OCI-LY7 (cell line): ENCODE measurements around the gene ATG9A. TPM values are rescaled to one million over a fixed set of nuclear protein-coding genes. Genes with fewer than 3 reads are reported as not detected.

Experiments used
- BruUV-seq: library from RNA; stranded (reverse); fragments of 400-500 nt; replicated peaks from 2 replicates; lab custom pipeline; 2021; lab: Mats Ljungman, UMichigan
- CTCF ChIA-PET: fragments of 300-600 bp; sonication (Branson Sonifier 250); formaldehyde crosslinking; loops from one replicate; lab custom pipeline; 2022; ENCODE audit warnings: antibody characterized with exemption; ENCODE audit not compliant: unreplicated experiment; lab: Charles Lee
- POLR2A ChIA-PET: fragments of 300-600 bp; sonication (Branson Sonifier 250); formaldehyde crosslinking; loops from one replicate; lab custom pipeline; 2022; ENCODE audit warnings: antibody characterized with exemption; lab: Charles Lee
- DNase-seq: peaks from one replicate; pipeline ENCODE4 v3.0.0-alpha.2; 2015; ENCODE audit warnings: low spot score
- H2AFZ ChIP-seq: fragments of 200-600 bp; sonication (generic), shearing (Covaris generic); 2 replicates; pipeline ENCODE4 v1.6.1; 2014; ENCODE audit warnings: mild to moderate bottlenecking, antibody characterized with exemption, low read length, moderate library complexity
- H3K27ac ChIP-seq: fragments of 200-600 bp; sonication (generic); 2 replicates; pipeline ENCODE4 v1.5.1; 2014; ENCODE audit warnings: mixed run types, low read depth, mild to moderate bottlenecking, moderate library complexity, low read length, inconsistent platforms; ENCODE audit not compliant: poor library complexity, severe bottlenecking
- H3K36me3 ChIP-seq: fragments of 200-600 bp; sonication (generic); 2 replicates; pipeline ENCODE4 v1.6.1; 2014; ENCODE audit warnings: mild to moderate bottlenecking, antibody characterized with exemption, low read length, moderate library complexity, mixed read lengths; ENCODE audit not compliant: insufficient read depth
- H3K4me1 ChIP-seq: fragments of 200-600 bp; sonication (generic); 2 replicates; pipeline ENCODE4 v1.5.1; 2014; ENCODE audit warnings: mild to moderate bottlenecking, low read length; ENCODE audit not compliant: insufficient read depth, poor library complexity, severe bottlenecking
- H3K4me2 ChIP-seq: fragments of 200-600 bp; sonication (generic); 2 replicates; pipeline ENCODE4 v1.6.1; 2014; ENCODE audit warnings: mild to moderate bottlenecking, low read length
- H3K4me3 ChIP-seq: fragments of 200-600 bp; sonication (generic); 2 replicates; pipeline ENCODE4 v1.5.1; 2014; ENCODE audit warnings: mild to moderate bottlenecking, low read depth, low read length; ENCODE audit not compliant: poor library complexity, severe bottlenecking
- H3K79me2 ChIP-seq: fragments of 200-600 bp; sonication (generic); 2 replicates; pipeline ENCODE4 v1.6.1; 2016; ENCODE audit warnings: low read depth, mild to moderate bottlenecking, low read length, moderate library complexity, mixed read lengths; ENCODE audit not compliant: insufficient read depth
- H3K9me2 ChIP-seq: fragments of 200-600 bp; sonication (generic); 2 replicates; pipeline ENCODE4 v1.6.1; 2016; ENCODE audit warnings: mild to moderate bottlenecking, low read length, mixed read lengths; ENCODE audit not compliant: insufficient read depth
- H3K9me3 ChIP-seq: fragments of 200-600 bp; sonication (generic); 2 replicates; pipeline ENCODE4 v1.6.1; 2014; ENCODE audit warnings: mild to moderate bottlenecking, mixed run types, low read length, mixed read lengths
- H4K20me1 ChIP-seq: fragments of 200-600 bp; sonication (generic); 2 replicates; pipeline ENCODE4 v1.6.1; 2014; ENCODE audit warnings: mild to moderate bottlenecking, antibody characterized with exemption, low read length, moderate library complexity, mixed read lengths; ENCODE audit not compliant: insufficient read depth
- EZH2phosphoT487 ChIP-seq: fragments of 200-600 bp; sonication (generic); IDR thresholded peaks from 2 replicates; pipeline ENCODE4 v1.6.1; 2018; ENCODE audit warnings: low read depth, borderline replicate concordance, mild to moderate bottlenecking, mixed run types, antibody characterized with exemption, low read length, moderate library complexity, mixed read lengths
- intact Hi-C: fragments of 100-400 bp; cut with micrococcal nuclease; formaldehyde crosslinking; loops from one replicate; pipeline ENCODE4 v1.10.0; 2022; ENCODE audit not compliant: unreplicated experiment
- total RNA-seq, 2 experiments: library from RNA; depleted of rRNA in 1 of 2; stranded (reverse); fragments of >200 nt in 1 of 2; shearing (Covaris generic) in 1 of 2; gene quantifications; 2 replicates each; pipeline ENCODE4 v1.2.3, GENCODE V29; 2014 to 2022
- TF ChIP-seq, protein P1 (sequence below): fragments of 200-600 bp; sonication (generic); conservative IDR thresholded peaks from 2 replicates; pipeline ENCODE4 v1.5.1; 2014; ENCODE audit warnings: mild to moderate bottlenecking, antibody characterized with exemption, low read length, moderate library complexity, mixed read lengths

ATG9A gene
- total RNA-seq, 2 experiments from 2014 or later, result 22.2 to 23.4 TPM

- H3K4me1 ChIP-seq, result peaks cover 7% of the 10 kb centered on the region
- H3K4me3 ChIP-seq, result no peak overlapping the region
- H3K9me2 ChIP-seq, result no peaks in the 10 kb centered on the region
- intact Hi-C loops, result no loop called here
- DNase-seq, result no peak
- peaks cover 49% of the 10 kb centered on the region for H3K36me3 ChIP-seq
- no peak overlapping the region for H3K27ac ChIP-seq
- no TSS peak for BruUV-seq
- H4K20me1 ChIP-seq, result no peaks in the 10 kb centered on the region
- POLR2A ChIA-PET, result interaction anchor here (1.1 kb wide), 1 partner anchor 33 kb away, joined by 4 read pairs; the partner anchor contains the start of gene ZFAND2B
- CTCF ChIA-PET, result interaction anchor here (0.6 to 0.7 kb wide), 2 partner anchors 75 to 122 kb away, joined by 3 read pairs; no protein-coding TSS in a partner anchor
- H3K9me3 ChIP-seq, result no peaks in the 10 kb centered on the region
- H2AFZ ChIP-seq, result no peak overlapping the region
- H3K4me2 ChIP-seq, result no peak overlapping the region
- peaks cover 8% of the 10 kb centered on the region; the same call in 1 of the 2 replicates for H3K79me2 ChIP-seq
- TF ChIP-seq EZH2phosphoT487, result no peak
- TF ChIP-seq, protein P1, sequence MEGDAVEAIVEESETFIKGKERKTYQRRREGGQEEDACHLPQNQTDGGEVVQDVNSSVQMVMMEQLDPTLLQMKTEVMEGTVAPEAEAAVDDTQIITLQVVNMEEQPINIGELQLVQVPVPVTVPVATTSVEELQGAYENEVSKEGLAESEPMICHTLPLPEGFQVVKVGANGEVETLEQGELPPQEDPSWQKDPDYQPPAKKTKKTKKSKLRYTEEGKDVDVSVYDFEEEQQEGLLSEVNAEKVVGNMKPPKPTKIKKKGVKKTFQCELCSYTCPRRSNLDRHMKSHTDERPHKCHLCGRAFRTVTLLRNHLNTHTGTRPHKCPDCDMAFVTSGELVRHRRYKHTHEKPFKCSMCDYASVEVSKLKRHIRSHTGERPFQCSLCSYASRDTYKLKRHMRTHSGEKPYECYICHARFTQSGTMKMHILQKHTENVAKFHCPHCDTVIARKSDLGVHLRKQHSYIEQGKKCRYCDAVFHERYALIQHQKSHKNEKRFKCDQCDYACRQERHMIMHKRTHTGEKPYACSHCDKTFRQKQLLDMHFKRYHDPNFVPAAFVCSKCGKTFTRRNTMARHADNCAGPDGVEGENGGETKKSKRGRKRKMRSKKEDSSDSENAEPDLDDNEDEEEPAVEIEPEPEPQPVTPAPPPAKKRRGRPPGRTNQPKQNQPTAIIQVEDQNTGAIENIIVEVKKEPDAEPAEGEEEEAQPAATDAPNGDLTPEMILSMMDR, result no peak
Measured at GRCh38 chr2:219173176-219173575, 56.3 kb downstream of the ATG9A start.

DNA sequence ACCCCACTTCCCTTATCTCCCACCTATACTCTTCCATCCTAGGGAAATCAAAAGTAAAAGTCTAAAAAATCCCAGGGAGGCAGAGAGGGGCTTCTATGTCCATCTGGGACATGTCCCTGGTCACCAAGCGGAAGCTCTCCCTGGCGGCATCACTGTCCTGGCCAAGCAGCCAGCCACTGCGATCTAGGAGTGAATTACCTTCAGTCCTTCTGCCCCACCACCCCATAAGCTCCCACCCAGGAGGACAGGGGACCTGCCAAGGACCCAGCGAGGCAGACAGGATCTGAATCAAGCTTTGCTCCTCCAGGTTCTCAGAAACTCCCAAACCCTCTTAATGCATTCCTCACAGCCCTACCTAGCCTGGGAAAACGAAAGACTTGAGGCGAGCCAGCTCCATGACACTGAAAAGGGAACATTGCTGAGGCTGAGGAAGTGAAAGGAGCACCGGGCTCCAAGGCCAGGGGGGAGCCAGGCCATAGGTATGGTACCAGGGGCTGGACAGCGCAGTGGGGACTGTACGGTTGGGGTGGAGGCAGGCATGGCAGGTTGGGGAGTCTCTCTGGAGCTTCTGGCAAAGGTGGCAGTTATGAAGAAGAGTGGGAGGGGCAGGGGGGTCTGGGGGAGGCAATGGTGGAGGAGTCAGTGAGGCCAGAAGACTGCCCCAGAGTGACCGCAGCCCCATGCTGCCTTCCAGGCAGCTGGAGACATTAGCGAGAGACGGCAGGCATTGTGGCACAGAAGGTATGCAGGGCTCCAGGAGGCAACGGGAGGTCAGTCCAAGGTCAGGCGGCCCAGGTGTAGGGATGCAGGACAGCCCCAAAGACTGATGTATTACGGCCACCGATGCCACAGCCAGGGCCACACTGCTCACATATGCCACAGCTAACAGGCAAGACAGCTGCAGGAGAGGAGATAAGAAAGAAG, 56.9 kb downstream of the ATG9A start:
- TF ChIP-seq, protein P1, result no peak
- TF ChIP-seq EZH2phosphoT487, result no peak
- intact Hi-C loops, result no loop called here
- no peak overlapping the region for H3K27ac ChIP-seq
- no peak overlapping the region for H3K4me3 ChIP-seq
- no peaks in the 10 kb centered on the region for H3K9me2 ChIP-seq
- H3K4me1 ChIP-seq, result peaks cover 7% of the 10 kb centered on the region
- ChIA-PET CTCF (interaction anchor here (0.6 to 1.1 kb wide), 4 partner anchors 27 to 331 kb away, joined by 3 read pairs; no protein-coding TSS in a partner anchor), POLR2A (interaction anchor here (0.7 to 1.0 kb wide), 2 partner anchors 108 to 123 kb away, joined by 3 read pairs; no protein-coding TSS in a partner anchor)
- peaks cover 8% of the 10 kb centered on the region; the same call in 1 of the 2 replicates for H3K79me2 ChIP-seq
- H3K9me3 ChIP-seq, result no peaks in the 10 kb centered on the region
- H3K4me2 ChIP-seq, result no peak overlapping the region
- peaks cover 49% of the 10 kb centered on the region for H3K36me3 ChIP-seq
- no peaks in the 10 kb centered on the region for H4K20me1 ChIP-seq
- H2AFZ ChIP-seq, result no peak overlapping the region
- BruUV-seq, result no TSS peak
- no peak for DNase-seq
